NCI-H2081 treated with DMSO at 0.1 percent for 48 hours (cell line): ENCODE results near the gene ADAMTS2.

Source experiments
- DNase-seq: peaks from one replicate; lab custom pipeline; 2025; lab: John Stamatoyannopoulos, UW

Gene ADAMTS2

DNA sequence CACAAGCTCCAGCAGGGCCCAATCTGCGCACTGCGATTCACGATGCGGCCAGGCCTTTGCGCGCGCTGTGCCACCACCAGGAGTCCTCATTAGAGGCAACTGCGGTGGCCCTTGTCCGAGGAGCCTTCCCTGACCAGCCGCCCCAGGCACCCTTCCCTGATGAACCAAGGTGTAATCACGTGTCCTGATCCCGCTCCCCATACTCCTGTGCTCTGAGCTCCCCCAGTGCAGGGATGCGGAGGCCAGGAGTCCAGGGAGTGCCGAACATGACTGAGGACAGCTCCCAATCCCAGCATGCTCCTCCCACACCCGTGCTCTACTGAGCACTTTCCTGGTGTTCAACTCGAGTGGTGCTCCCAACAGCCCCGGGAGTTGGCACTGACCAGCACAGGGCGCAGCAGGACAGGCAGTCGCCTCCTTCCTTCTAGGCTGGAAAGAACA lies 150.3 kb downstream of the ADAMTS2 start:
- no peak for DNase-seq

DNA sequence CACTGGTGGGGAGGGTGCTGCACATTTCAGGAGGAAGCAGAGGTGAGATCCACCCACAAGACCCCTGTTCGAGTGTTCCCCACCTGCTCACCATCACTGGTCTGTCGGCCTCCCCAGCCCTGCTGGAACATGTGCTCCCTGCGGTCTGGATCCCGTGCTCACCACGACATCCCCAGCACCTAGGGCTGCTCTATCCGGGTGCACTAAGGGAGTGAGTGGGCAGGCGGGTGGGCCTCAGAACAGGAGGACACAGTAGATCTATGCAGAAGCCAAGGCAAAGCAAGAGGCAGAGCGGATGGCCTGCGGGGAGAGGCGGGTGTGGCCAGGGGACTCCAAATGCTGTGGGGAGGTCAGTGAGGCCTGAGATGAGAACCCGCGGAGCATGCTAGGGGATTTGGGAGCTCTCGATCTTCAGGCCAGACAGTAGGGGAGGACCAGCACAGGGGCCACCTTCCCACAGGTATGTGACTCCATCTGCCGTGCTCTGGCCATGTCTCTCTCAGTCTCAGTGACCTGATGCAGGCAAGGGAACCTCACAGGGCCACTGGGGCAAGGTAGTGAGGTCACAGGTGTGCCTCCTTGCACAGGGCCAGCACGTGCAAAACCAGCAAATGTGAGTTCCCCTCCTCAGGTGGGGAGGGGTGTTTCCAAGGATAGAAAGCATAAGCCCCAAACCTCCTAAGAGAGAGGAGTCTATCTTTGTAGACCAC lies 150.9 kb downstream of the ADAMTS2 start:
- no peak for DNase-seq

DNA sequence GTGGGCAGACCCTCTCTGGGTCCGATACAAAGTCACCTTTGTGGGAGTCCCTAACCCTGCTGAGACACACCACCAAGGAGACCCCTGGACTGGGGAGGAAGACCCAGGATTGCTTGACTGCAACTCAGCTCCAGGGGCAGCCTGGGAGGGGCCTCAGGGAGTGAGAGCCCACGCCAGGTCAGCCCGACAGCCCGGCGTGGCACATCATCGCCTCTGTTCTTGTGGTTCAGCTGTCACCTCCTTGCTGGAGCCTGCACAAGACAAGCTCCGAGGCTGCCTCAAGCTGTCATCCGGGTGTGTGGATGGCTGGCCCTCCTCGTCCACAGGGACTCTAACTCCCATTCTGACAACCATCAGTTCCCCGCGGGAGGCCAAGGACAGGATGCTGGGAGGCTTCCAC lies 151.5 kb downstream of the ADAMTS2 start:
- no peak for DNase-seq

DNA sequence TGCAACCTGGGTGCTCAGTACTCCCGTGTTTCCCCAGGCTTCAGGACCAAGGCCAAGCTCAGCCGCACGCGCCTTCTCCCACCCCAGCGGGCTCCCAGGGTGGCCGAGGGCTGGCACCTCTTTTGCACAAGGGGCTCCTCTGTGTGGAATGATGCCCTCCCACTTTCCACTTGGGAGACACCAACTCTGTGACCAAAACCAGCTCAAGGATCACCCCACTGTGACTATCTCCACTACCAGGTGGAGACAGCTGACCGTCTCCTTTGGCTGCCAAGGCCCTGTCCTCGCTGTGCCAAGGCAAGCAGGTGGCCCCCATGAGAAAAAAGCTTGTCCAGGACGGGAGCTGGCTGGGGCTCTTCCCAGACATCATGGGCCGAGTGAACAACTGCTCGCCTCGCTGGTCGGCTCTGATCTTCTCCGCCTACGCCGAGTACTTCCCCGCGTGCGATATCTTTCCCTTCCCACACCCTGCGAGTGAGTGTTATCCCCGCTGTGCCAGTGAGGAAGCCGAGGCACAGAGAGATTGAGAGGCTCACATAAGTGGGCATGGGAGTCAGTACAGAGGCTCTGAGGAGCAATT lies 152.3 kb downstream of the ADAMTS2 start:
- DNase-seq, result no peak

DNA sequence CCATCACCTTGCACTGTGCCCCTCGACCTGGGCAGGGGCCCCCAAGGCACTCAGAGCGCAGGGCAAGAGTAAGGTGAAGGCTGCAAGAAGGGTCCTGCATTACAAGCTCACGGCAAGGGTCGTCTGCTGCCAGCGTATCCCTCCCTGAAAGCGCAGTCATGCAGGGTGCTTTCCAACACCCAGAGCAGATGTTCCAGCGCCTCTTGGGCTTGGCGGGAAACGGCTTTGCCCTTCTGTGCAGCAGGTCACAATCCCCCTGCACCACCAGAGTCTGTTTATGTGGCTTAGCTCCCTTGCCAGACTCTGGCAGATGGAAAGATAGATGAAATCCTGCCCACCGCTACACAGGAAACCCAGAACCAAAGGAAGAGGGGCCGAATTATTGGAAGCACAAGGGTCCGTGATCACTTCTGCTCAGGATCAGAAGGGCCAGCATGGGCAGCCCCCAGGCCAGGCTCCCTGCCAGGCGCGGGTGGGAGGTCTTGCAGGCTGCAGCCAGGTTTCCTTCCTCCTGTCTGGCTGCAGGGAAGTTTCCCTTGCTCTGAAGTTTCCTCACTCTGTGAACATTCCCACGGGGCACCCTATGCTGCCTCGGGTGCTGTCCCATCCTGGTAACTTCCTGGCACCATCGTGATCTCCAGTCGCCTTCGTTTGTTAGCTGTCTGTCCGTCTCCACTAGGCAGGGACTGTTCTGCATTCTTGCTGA lies 152.9 kb downstream of the ADAMTS2 start:
- DNase-seq, result no peak

DNA sequence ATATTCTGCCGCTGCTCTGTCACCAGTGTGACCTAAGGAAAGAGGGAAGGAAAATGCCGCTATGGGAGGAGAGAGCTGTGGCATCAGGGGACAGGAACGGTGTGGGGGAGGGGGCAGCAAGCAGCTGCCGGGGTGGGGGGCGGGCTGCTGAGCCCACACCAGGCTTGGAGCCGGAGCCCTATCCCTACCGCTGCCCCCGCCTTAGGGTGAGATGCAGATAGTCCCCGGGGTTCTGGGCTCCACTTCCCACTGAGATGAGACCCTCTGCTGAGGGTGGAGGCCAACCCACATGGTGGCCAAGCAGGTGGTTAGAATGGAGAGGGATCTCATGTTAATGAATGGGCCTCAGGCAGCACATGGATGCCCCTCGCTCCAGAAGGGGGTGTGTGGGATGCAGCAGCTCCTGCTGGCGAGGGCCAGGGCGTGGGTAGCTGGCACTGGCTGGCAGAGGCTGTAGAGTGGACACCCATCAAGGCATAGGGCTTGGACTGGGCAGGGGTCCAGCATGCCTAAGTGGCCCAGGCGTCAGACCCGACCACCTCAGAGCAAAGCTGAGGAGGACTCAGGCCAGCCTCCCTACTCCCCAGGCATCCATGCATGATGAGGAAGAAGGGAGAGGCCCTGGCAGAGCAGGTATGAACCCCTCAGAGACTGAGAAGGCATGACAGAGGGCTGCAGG lies 153.6 kb downstream of the ADAMTS2 start:
- no peak for DNase-seq

DNA sequence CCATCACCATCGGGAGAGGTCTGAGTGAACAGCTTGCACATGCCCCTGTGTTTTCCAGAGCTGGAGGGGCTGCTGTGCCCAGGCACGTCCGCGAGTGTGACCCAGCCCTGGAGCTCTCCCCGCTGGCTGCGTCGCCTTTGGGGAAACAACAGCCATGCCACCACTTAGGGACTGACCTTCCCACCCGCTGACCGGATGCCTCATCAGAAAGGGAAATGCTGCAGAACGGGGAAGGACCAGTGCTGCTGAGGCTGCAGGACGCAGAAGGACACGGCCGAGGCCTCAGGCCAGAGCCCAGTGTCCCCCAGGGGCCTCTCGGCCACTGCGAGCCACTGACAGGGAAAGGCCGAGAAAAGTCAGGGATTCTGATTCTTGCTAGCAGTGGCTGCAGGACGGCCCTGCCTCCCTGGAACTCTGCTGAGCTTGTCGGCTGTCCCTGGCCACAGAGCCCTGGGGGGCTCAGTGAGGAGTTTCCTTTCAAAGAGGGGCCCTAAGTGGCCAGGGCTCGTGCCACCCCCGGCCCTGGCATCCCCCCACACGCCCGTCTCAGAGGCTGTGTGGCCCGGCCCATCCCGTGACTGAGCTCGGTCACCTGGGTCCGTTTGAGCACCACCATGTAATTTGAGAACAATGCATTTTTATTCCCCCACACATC lies 154.3 kb downstream of the ADAMTS2 start:
- no peak for DNase-seq

DNA sequence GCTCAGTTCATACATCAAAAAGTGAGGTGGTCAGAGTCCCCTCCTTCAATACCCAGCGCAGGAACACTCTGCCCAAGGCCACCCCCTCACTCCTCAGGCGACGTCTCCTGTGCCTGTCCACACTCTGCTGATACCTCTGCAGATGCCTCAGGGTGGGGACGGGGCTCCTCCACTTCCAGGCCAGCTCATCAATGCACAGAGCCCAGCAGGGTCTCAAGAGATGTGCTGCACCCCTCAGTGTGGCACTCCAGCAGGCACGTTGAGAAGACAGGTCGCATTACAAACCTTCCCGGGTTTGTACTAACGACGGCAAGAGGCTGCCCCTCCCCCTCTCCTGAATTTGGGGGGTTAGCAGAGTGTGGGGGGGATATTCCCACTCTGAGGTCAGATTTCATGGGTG lies 156.6 kb downstream of the ADAMTS2 start:
- no peak for DNase-seq

DNA sequence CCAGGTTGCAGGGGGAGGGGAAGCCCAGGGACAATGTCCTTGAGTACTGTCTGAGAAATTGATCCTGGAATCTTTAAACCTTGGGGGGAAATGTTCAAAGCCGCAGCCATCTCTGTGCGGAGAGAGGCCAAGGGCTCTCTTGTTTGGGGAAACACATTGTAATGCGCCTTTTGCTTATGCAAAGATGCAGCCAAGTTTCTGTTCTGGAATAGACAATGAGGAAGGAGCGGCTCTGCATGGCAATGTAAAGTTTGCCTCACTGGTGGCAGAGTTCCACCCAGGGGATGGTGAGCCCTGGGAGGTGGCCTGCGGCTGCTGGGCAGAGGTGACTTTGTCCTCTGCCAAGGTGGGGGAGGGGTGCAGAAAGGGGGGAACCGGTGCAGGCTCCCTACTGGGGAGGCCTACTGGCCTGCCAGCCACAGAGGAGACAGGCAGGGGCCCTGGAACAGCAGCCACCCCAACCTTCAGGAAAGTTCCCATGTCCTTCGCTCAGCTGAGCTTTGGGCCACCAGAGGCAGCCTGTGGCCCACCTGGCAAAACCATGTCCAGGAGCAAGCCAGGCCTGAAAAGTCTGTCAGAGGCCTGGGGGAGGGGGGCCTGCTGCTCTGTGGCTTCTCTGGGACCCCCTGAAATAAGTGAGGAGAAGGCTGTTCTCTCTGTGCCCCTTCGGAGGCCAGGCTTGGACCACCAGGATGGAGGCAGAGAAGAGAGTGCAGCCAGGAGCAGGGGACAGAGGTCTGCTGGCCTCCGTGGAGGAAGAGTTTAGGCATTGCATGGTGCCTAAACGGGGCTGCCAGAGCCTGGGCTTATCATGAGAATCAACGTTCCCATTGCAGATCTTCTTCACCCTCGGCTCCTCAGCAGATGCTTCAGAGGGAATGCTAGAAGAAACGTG lies 157.3 kb downstream of the ADAMTS2 start:
- DNase-seq, result no peak

DNA sequence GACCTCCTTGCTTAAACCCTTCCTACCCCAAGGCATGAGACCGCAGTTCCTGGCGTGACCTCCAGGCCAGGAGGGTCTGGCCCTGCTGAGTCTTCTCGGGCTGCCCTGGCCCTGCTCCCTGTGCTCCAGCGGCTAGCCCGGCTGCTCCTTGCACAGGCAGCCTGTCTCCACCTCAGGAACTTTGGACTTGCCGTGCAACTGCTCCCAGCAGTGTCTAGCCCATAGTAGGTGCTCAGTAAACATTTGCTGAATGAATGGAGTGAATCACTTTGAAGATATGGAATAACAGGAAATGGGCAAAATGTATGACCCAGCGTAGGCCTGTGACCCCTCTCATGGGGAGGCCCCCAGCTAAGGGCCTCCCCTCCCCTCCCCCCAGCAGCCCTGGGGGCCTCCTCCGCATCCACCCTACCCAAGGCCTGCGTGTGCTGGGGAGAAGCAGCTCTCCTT lies 158.0 kb downstream of the ADAMTS2 start:
- DNase-seq, result no peak

DNA sequence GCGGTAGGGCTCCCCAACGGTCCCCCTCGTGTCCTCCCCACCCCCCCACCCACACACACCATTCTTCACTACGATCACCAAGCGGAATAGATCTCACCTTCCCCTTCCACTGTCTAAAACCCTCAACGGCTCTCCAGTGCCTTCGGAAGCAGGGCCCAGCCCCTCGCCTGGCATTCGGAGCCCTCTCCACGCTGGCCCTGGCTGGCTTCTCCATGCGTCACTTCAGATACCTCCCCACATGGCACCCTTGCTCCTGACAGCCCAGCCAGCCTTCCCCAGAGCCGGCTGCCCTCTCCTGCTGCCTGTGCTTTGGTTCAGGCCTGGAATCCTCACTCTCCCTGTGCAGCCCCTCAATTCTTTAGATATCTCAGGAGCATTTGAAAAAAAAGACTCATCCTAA lies 158.5 kb downstream of the ADAMTS2 start:
- no peak for DNase-seq

DNA sequence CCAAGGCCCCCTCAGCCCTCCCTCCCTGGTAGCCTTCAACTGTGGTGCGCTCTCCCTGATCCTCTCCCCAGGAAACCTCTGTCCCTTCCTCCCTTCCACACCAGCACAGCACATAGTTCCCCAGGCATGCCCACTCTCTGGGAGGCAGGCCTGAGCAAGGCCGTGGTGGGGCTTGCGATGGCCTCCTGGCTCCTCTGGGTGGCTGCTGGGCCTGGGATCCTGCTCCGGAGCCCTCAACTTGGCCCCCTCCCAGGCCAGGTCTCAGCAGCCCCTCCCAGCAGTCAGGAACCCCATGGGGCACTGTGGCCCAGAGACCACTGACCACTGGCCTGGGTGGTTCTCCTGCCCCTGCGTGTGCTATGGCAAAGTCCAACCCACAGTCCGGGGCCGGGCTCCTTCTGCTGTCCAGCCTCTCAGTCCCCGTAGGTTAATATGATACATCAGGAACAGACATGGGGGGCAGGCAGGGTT lies 159.3 kb downstream of the ADAMTS2 start:
- no peak for DNase-seq

DNA sequence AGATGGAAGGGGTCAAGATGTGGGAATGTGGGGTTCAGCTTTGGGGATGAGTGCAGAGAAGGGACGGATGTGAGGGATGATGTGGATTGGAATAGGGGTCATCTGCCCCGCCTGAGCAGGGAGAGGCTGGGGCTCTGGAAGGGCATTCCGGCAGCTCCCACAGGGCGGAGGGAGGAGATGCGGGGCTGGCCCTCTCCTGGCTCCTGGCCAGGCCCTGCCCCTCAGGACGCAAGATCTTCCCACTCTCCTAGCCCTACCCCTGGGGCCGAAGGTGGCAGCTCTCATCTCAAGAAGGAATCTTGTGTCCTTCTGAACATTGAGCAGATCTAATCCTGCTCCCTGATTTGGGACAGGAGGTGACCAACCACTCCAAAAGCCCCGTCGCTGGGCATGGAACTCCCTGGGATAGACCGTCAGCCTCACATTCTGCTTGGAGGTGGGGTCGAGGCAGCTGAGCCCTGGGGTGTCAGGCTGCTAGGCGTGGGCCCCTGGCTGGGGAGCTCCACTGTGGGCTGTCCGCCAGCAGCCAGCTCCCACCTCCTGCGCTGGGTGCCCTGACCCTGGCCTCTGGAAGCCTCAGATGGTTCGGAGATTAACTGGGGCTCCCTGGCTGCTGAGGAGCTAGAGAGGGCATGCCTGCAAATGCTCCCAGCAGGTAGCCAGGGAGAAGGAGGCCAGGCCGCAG lies 159.9 kb downstream of the ADAMTS2 start:
- DNase-seq, result no peak

DNA sequence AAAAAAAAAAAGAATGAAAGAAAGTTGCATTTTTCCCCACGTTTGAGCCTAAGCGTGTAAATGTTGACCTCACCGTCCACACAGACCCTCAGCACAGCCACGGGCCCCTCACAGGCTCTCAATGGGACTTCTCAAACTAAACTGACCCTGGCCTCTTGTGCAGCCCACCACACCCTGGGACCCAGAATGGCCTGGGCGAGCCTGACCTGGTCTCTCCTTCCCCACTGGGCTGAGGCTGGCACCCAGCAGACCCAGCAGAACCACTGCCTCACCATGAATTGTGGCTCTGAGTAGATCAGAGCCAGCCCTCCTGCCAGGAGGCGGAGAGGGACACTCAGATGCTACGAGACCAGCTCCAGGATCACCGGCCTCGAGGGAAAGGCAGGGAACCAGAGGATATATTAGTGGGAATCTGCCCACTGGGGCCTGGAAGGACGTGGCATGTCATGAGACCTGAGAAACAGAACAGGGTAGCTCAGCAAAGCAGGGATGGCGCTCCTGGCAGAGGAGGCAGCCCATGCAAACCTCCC lies 160.7 kb downstream of the ADAMTS2 start:
- no peak for DNase-seq

DNA sequence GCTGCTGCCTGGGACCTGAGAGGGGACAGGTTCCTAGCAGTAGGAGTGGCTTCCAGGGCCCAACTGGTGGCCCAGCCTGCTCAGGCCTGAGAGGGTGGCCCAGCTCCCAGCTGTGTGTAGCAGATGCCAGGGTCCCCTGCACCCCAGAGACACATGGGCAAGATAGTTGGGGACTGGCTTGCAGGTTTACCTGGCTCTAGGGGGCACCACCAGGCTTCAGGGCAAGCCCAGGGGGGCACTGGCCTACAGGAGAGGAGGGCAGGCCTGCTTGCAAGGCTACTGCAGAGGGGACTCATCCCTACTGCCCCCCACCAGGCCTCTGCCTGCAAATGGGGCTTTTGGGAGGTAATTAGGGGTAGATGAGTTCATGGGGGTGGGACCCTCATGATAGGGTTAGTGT lies 161.8 kb downstream of the ADAMTS2 start:
- no peak for DNase-seq

DNA sequence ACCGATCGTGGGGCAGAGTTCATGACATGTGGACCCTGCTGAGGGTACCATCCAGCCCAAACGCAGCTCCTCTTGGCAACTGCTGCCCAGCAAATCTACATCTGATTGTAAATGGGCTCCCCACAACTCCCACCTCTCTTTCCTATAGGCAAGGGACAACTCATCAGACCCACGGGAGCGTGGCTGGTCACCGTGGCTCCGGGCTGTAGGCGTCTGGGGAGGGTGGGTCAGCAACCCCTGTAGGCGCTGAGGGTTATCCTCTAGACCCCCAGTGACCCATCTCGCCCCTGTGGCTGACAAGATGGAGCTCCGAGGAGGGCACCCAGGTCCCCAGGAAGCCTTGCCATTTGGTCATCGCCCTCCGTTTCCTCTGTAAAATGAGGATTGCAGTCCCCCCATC lies 162.7 kb downstream of the ADAMTS2 start:
- DNase-seq, result no peak

DNA sequence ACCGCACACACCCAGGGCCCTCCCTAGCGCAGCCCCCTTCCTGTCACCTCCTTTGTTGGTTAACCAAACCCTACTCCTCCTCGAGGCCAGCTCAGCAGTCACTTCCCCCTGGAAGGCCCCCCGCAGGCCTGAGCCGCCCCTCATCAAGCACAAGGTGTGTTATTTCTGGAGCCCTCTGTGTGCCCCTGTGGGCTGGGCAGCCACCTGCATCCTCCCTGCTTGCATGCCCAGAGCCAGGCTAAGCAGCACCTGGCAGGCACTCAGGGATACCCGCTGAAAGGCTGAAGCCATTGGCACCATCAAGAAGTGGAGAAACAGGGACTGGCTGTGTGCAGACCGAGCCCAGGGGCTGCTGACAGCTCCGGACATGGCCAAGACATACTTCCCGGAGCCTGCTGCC lies 163.3 kb downstream of the ADAMTS2 start:
- DNase-seq, result no peak

DNA sequence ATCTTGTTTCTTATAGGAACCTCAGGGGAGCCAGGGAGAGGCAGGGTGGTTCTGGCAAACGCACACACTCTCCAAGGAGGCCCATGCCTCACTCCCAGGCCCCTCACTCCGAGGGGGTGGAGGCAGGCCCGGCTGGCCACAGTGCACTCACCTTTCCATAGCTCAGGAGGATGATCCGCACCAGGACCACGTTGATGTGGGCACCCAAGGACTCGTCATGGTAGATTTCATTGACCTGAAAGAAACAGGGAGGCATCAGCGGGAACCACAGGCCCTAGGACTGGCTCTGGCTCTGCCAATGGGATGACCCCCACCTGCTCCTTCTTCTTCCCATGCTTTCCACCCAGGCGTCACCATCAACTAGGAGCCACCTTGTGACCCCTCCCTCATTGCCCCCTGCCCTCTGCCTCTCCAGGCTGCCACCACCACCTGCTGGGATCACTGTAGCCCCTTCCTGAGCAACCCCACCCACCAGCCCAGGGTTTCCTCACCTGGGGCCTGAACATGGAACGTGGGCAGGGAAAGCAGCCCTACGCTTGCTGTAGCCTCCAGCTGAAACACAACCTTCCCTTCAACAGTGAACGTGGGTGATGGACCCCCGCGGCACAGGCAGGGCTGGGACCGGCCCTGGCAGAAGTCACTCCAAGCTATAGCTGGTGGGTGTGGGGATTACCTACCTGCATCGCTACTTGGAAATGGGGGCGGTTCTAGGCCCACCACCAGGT lies 164.2 kb downstream of the ADAMTS2 start:
- DNase-seq, result no peak

DNA sequence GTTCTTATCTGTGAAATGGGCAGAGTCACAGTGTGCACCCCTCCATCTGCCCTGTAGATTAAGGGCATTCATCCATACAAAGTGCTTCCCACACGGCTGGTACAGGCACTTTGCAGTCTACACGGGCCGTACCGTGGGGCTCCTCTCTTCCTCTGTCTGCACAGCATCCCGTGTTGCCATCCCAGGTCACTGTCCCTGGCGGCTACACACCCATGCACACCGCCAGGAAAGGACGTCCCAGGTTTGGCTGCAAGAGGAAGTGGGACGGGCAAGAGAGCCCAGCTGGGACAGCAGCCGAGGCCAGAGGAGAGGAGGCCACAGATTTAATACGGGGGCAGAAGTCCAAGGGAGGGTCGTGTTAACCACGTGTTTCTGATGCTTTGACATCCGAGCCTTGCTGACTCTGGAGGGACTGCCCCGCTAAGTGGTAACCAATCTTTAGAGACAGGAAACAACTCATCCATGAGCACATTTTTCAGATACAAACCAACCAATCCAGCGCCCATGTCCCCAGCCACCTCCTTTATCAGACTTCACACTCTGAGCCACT lies 165.1 kb downstream of the ADAMTS2 start:
- no peak for DNase-seq
